ENCODE measurements around the gene MMD. TPM values are rescaled to one million over a fixed set of nuclear protein-coding genes. Genes with fewer than 3 reads are reported as not detected.

MMD gene
- total and polyA plus RNA-seq, 2 of the 13 experiments (the other 11 are each of a cell fraction or from before 2014, with no cell fraction given), result 121 to 225 TPM

GRCh38 chr17:55421179-55421934 is at the start of gene MMD (continued):
- TF ChIP-seq RARG (CRISPR knock-in tag; IDR thresholded peaks at IDR 0.05; ENCODE audit: low read depth) (no peak), ZNF572 (CRISPR knock-in tag; IDR thresholded peaks at IDR 0.05) (0 out of 2 replicates have a peak, but pooled peaks have one; percentile 26), ZBTB10 (CRISPR knock-in tag; IDR thresholded peaks at IDR 0.05; ENCODE audit: borderline replicate concordance) (no peak), ARID3A (IDR thresholded peaks at IDR 0.05; ENCODE audit: low read depth, low read length) (no peak), IRF2 (CRISPR knock-in tag; IDR thresholded peaks at IDR 0.05) (peak; percentile 52; the same call in 1 of the 2 replicates), ZNF644 (CRISPR knock-in tag; IDR thresholded peaks at IDR 0.05; ENCODE audit: low read depth) (no peak), ARHGAP35 (CRISPR knock-in tag; IDR thresholded peaks at IDR 0.05; ENCODE audit: borderline replicate concordance) (peak; percentile 77; the same call in 1 of the 2 replicates), ZNF362 (CRISPR knock-in tag; IDR thresholded peaks at IDR 0.05; ENCODE audit: borderline replicate concordance) (0 out of 2 replicates have a peak, but pooled peaks have one; percentile 6), ZNF691 (CRISPR knock-in tag; IDR thresholded peaks at IDR 0.05; ENCODE audit: borderline replicate concordance, low read depth) (peak; percentile 23; the same call in 1 of the 2 replicates), NR2F2 (IDR thresholded peaks at IDR 0.05; ENCODE audit: borderline replicate concordance, low read depth) (no peak; the same call in 1 of the 2 replicates), SOX6 (IDR thresholded peaks at IDR 0.05) (no peak), SOX6 (CRISPR knock-in tag; IDR thresholded peaks at IDR 0.05) (peak; percentile 30; the same call in 1 of the 2 replicates), PLRG1 (conservative IDR thresholded peaks at IDR 0.05) (no peak), HNF4A (CRISPR knock-in tag; IDR thresholded peaks at IDR 0.05) (no peak), ZFP36L1 (CRISPR knock-in tag; IDR thresholded peaks at IDR 0.05) (no peak; the same call in 1 of the 2 replicates), ZNF598 (CRISPR knock-in tag; IDR thresholded peaks at IDR 0.05; ENCODE audit: borderline replicate concordance) (0 out of 2 replicates have a peak, but pooled peaks have one; percentile 19), ZXDC (CRISPR knock-in tag; IDR thresholded peaks at IDR 0.05) (peak; percentile 91; the same call in 1 of the 2 replicates), SIX1 (CRISPR knock-in tag; IDR thresholded peaks at IDR 0.05; ENCODE audit: borderline replicate concordance) (no peak), AGO1 (IDR thresholded peaks at IDR 0.05; ENCODE audit: low read depth, low read length, poor library complexity, severe bottlenecking) (peak; percentile 41), CEBPB (IDR thresholded peaks at IDR 0.05; ENCODE audit: borderline replicate concordance, low read depth, low read length) (no peak)
